Colonic mucosa (tissue), 4 donors: ENCODE results near the gene C14orf180. TPM values are rescaled to one million over a fixed set of nuclear protein-coding genes. Genes with fewer than 3 reads are reported as not detected.

Experiments
- DNase-seq: peaks from one replicate; pipeline ENCODE4 v3.0.0-alpha.2; 2020
- H3K27ac ChIP-seq: fragments of 200-600 bp; one replicate; pipeline ENCODE4 v1.8.0; 2021
- H3K27me3 ChIP-seq: fragments of 200-600 bp; one replicate; pipeline ENCODE4 v1.8.0; 2021
- H3K36me3 ChIP-seq: fragments of 200-600 bp; one replicate; pipeline ENCODE4 v1.8.0; 2021
- H3K4me1 ChIP-seq: fragments of 200-600 bp; one replicate; pipeline ENCODE4 v1.8.0; 2021; ENCODE audit warnings: mild to moderate bottlenecking
- H3K4me3 ChIP-seq: fragments of 200-600 bp; one replicate; pipeline ENCODE4 v1.8.0; 2021
- H3K9ac ChIP-seq, 2 donors: one replicate each; pipeline ENCODE4 v1.7.0; 2013; ENCODE audit warnings: control low read depth in 2 of 2, low read depth in 2 of 2, low read length in 2 of 2
- H3K9me3 ChIP-seq: fragments of 200-600 bp; one replicate; pipeline ENCODE4 v1.8.0; 2021
- intact Hi-C: fragments of 100-400 bp; cut with DNase I; formaldehyde crosslinking; loops from one replicate; pipeline ENCODE4 v1.14.1; 2022
- total RNA-seq, 2 donors: library from RNA; stranded (reverse); fragmentation: NEBNext Ultra II Directional in 1 of 2; extraction: Animal tissue kit (Norgen Biotek cat#: 25700) in 1 of 2; gene quantifications; one replicate each; pipeline ENCODE4 v1.2.1, GENCODE V29; 2021
- TF ChIP-seq, protein P1 (sequence below): fragments of 200-600 bp; IDR thresholded peaks from one replicate; pipeline ENCODE4 v1.8.0; 2022; ENCODE audit warnings: antibody characterized with exemption, mild to moderate bottlenecking
- donor health status: healthy.
- donor health status: DM: no; HTN: no; CAD: no.
- donor health status: DM: no; HTN: no; CAD: no.

C14orf180 gene
- total RNA-seq, 2 donors from 2014 or later, result 0.13 TPM; not detected in 1

DNA sequence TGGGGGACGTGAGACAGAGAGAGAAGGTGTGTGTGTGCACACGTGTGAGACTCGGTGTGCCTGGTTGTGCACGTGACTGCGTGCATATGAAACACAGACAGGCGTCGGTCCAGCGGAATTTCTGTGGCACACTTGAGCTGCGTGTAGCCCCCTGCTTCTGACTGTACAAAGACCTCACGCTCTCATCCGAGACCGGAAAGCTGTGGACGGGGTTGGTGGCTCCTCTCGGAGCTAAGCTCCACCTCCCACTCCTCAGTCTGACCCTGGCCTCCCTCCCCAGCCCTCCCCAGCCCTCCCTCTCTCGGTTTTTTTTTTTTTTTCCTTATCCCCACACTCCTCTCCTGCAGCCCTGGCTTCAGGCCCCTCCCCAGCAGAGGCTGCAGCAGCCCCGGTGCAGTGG lies 8.3 kb upstream of the C14orf180 start:
- no peak overlapping the region for H3K27ac ChIP-seq
- H3K36me3 ChIP-seq, result no peaks in the 10 kb centered on the region
- intact Hi-C loops, result no loop called here

DNA sequence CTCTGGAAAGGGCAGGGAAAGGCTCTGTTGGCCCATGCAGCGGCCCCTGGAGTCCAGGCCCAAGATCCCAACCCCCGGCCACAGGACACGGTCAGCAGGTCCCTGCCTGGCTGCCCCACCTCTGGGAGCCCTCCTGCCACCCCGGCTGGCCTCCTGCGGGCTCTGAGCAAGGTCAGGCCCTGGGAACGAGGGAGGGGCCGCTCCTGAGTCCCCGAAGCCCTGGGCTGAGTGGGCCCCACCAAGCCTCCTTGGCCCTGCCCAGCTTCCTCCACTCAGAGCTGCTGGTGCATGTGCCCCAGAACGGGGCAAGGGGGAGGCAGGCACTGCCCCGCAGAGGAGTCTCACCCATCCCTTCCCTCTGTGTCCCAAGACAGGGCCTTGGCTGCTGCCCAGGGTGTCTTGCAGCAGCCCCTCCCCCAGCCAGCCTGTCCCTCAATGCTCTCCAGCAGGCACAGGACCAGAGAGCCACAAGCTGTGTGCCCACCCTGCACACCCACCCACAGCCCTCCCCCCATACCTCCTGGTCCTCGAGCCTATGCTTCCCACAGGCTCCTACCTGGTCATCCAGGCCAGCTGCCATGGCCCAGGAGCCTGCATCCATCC lies 7.4 kb upstream of the C14orf180 start:
- Histone ChIP-seq H3K4me1 (no peaks in the 10 kb centered on the region), H3K27me3 (no peaks in the 10 kb centered on the region)
- TF ChIP-seq, protein P1, sequence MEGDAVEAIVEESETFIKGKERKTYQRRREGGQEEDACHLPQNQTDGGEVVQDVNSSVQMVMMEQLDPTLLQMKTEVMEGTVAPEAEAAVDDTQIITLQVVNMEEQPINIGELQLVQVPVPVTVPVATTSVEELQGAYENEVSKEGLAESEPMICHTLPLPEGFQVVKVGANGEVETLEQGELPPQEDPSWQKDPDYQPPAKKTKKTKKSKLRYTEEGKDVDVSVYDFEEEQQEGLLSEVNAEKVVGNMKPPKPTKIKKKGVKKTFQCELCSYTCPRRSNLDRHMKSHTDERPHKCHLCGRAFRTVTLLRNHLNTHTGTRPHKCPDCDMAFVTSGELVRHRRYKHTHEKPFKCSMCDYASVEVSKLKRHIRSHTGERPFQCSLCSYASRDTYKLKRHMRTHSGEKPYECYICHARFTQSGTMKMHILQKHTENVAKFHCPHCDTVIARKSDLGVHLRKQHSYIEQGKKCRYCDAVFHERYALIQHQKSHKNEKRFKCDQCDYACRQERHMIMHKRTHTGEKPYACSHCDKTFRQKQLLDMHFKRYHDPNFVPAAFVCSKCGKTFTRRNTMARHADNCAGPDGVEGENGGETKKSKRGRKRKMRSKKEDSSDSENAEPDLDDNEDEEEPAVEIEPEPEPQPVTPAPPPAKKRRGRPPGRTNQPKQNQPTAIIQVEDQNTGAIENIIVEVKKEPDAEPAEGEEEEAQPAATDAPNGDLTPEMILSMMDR, result no peak

More for the DNA sequence above, 8.3 kb upstream of the C14orf180 start:
- no peak for DNase-seq
- H3K4me1 ChIP-seq, result no peaks in the 10 kb centered on the region
- TF ChIP-seq, protein P1, result no peak
- H3K9ac ChIP-seq, result no peak overlapping the region
- no peaks in the 10 kb centered on the region for H3K9me3 ChIP-seq
- no peak overlapping the region for H3K4me3 ChIP-seq
- no peaks in the 10 kb centered on the region for H3K27me3 ChIP-seq

DNA sequence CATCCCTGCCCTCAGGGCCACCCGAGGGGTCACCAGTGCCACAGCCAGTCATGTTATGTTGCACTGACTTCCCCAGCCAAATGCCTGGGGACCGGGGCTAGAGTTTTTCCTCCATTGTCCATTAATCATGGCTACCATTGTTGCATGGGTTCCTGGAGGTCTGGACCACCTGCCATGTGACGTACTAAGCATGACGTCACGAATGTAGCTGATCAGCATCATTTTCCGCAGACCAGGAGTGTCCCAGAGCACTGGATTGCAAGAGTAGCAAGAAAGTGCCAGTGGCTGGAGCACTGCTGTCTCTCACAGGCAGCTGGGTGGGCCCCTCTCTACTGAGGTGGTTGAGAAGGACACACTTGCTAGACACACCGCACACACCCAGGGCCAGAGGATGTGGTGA lies 6.9 kb upstream of the C14orf180 start:
- intact Hi-C loops, result no loop called here
- Histone ChIP-seq H3K36me3 (no peaks in the 10 kb centered on the region), H3K27ac (no peak overlapping the region), H3K27me3 (no peaks in the 10 kb centered on the region), H3K9me3 (no peaks in the 10 kb centered on the region), H3K4me1 (peaks cover 4% of the 10 kb centered on the region), H3K9ac (no peak overlapping the region), H3K4me3 (no peak overlapping the region)
- TF ChIP-seq, protein P1, result no peak
- DNase-seq, result no peak

More for the DNA sequence above, 7.4 kb upstream of the C14orf180 start:
- Histone ChIP-seq H3K27ac (no peak overlapping the region), H3K4me3 (no peak overlapping the region), H3K36me3 (no peaks in the 10 kb centered on the region), H3K9me3 (no peaks in the 10 kb centered on the region), H3K9ac (no peak overlapping the region)
- intact Hi-C loops, result no loop called here
- DNase-seq, result no peak

DNA sequence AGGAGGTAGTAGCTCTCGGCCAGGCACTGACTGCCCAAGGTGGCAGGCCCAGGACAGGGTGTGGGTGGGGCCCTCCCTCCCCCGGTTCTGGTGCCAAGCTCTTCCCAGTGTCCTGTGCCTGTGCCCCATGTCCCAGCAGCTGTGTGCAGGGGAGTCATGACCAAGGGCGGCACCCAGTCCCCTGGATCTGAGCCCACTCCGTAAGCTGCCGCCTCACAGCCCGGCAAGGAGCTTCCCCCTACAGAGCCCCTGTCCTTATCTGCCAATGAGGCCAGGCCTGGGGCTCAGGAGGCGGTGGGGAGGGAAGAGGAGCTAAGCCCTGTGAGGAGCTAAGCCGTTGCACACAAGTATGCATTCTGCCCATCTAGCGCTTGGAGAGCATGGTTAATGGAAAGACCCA lies 5.6 kb upstream of the C14orf180 start:
- Histone ChIP-seq H3K4me1 (peaks cover 6% of the 10 kb centered on the region), H3K27ac (no peak overlapping the region), H3K27me3 (no peaks in the 10 kb centered on the region), H3K36me3 (no peaks in the 10 kb centered on the region), H3K9me3 (no peaks in the 10 kb centered on the region), H3K9ac (no peak overlapping the region), H3K4me3 (no peak overlapping the region)
- TF ChIP-seq, protein P1, result no peak
- intact Hi-C loops, result no loop called here
- no peak for DNase-seq

DNA sequence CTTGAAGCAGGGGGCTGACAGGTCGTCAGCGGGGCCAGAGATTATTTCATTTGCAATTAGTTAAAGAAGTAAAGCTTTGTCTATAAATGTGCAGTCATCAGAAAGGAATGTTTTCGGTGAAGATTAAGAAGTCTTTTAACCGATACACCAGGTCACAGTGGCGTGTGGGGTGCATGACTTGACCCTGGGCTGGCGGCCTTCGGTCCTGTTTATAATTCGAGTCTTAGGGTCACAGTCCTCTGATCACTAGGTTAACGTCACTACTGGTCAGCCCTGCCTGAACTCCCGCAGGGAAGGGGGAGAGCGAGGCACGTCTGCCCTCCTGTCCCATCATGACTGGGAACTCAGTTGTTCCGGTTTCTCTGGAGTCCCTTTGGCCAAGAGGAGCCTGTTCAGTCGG lies 5.0 kb upstream of the C14orf180 start:
- Histone ChIP-seq H3K27ac (no peak overlapping the region), H3K27me3 (no peaks in the 10 kb centered on the region), H3K9ac (no peak overlapping the region), H3K4me1 (peaks cover 6% of the 10 kb centered on the region), H3K9me3 (no peaks in the 10 kb centered on the region), H3K4me3 (no peak overlapping the region), H3K36me3 (no peaks in the 10 kb centered on the region)
- intact Hi-C loops, result no loop called here
- TF ChIP-seq, protein P1, result no peak
- no peak for DNase-seq
